Left ventricle myocardium inferior (tissue), 1 donor: ENCODE data around the gene GTF2A2. TPM values are rescaled to one million over a fixed set of nuclear protein-coding genes. Genes with fewer than 3 reads are reported as not detected.

Experiments used
- DNase-seq: peaks from one replicate; pipeline ENCODE4 v3.0.0-alpha.2; 2020
- H3K27ac ChIP-seq: fragments of 200-600 bp; replicated peaks from 2 replicates; pipeline ENCODE4 v1.8.0; 2021
- H3K27me3 ChIP-seq: fragments of 200-600 bp; 2 replicates; pipeline ENCODE4 v1.8.0; 2021; ENCODE audit warnings: low read depth
- H3K36me3 ChIP-seq: fragments of 200-600 bp; 2 replicates; pipeline ENCODE4 v1.8.0; 2021
- H3K4me1 ChIP-seq: fragments of 200-600 bp; 2 replicates; pipeline ENCODE4 v1.8.0; 2021
- H3K4me3 ChIP-seq: fragments of 200-600 bp; 2 replicates; pipeline ENCODE4 v1.8.0; 2021; ENCODE audit warnings: mild to moderate bottlenecking, moderate library complexity
- H3K9me3 ChIP-seq: fragments of 200-600 bp; replicated peaks from 2 replicates; pipeline ENCODE4 v1.8.0; 2021
- intact Hi-C: fragments of 100-400 bp; cut with micrococcal nuclease; formaldehyde crosslinking; loops from one replicate; pipeline ENCODE4 v1.11.0; 2022
- total RNA-seq: library from RNA; stranded (reverse); fragmentation: NEBNext Ultra II Directional; extraction: Animal tissue kit (Norgen Biotek cat#: 25700); gene quantifications from one replicate; pipeline ENCODE4 v1.2.1, GENCODE V29; 2021
- TF ChIP-seq, protein P1 (sequence below): fragments of 200-600 bp; IDR thresholded peaks from 2 replicates; pipeline ENCODE4 v1.8.0; 2021; ENCODE audit warnings: antibody characterized with exemption, mild to moderate bottlenecking, borderline replicate concordance
- donor health status: DM: no; HTN: yes; CAD: no; lungs with severe emphysema.

GTF2A2 gene
- total RNA-seq, 1 donor from 2014 or later: 126 TPM

DNA sequence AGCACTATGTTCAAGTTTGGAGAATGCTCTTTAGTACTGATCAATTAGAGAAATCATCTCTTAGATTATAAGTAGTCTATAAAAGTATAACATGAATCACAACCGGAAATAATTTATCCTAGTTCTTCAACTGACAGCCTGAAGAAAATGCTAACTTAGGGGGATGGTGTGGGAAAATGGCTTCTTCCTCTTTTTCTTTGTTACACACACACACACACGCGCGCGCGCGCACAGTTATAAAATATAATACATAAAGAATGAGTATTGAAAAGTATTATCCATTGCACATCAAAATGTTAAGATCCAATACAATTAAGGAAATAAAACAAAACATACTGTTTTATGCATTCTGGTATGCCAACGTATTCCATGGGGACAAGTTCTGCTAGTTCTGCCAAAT lies 11.2 kb upstream of the GTF2A2 start:
- Histone ChIP-seq H3K9me3 (no peaks in the 10 kb centered on the region), H3K36me3 (peaks cover 79% of the 10 kb centered on the region), H3K27me3 (no peaks in the 10 kb centered on the region), H3K4me1 (no peaks in the 10 kb centered on the region), H3K4me3 (no peak overlapping the region), H3K27ac (no peak overlapping the region)
- intact Hi-C loops: no loop called here
- TF ChIP-seq, protein P1, sequence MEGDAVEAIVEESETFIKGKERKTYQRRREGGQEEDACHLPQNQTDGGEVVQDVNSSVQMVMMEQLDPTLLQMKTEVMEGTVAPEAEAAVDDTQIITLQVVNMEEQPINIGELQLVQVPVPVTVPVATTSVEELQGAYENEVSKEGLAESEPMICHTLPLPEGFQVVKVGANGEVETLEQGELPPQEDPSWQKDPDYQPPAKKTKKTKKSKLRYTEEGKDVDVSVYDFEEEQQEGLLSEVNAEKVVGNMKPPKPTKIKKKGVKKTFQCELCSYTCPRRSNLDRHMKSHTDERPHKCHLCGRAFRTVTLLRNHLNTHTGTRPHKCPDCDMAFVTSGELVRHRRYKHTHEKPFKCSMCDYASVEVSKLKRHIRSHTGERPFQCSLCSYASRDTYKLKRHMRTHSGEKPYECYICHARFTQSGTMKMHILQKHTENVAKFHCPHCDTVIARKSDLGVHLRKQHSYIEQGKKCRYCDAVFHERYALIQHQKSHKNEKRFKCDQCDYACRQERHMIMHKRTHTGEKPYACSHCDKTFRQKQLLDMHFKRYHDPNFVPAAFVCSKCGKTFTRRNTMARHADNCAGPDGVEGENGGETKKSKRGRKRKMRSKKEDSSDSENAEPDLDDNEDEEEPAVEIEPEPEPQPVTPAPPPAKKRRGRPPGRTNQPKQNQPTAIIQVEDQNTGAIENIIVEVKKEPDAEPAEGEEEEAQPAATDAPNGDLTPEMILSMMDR: no peak
- DNase-seq: no peak

DNA sequence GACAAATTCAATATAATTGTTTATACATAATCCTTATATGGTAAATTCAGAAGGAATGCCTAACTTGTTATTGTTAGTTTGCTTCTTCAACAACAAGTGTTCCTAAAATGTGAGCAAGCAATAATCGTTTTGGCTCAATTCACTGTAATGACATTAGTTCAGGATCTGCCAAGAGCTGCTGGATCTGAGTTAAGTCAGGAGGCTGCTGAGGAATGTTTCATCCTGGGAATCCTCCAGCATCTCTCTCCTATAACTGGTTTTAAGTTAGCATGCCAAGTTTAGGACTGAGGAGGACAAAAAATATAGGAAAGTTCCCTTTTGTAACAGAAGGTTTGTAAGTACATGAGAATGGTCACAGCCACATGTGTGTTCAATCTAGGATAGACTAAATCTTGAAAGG lies 4.9 kb upstream of the GTF2A2 start:
- Histone ChIP-seq H3K27ac (peak overlapping the region; percentile 31), H3K9me3 (no peaks in the 10 kb centered on the region), H3K4me3 (no peak overlapping the region), H3K27me3 (no peaks in the 10 kb centered on the region), H3K36me3 (peaks cover 48% of the 10 kb centered on the region), H3K4me1 (peaks cover 21% of the 10 kb centered on the region)
- TF ChIP-seq, protein P1: no peak
- no peak for DNase-seq
- intact Hi-C loops: no loop called here

GRCh38 chr15:59659366-59659765 lies 2.1 kb upstream of the GTF2A2 start:
- peaks cover 48% of the 10 kb centered on the region for H3K4me1 ChIP-seq
- TF ChIP-seq, protein P1: no peak
- H3K36me3 ChIP-seq: peaks cover 36% of the 10 kb centered on the region
- no peak for DNase-seq
- no peaks in the 10 kb centered on the region for H3K9me3 ChIP-seq
- no peak overlapping the region for H3K27ac ChIP-seq
- intact Hi-C loops: no loop called here
- no peaks in the 10 kb centered on the region for H3K27me3 ChIP-seq
- no peak overlapping the region for H3K4me3 ChIP-seq

- Histone ChIP-seq H3K9me3 (no peaks in the 10 kb centered on the region), H3K4me3 (peak overlapping the region; percentile 97), H3K36me3 (peaks cover 22% of the 10 kb centered on the region), H3K27me3 (no peaks in the 10 kb centered on the region), H3K27ac (peak overlapping the region; percentile 86), H3K4me1 (peaks cover 60% of the 10 kb centered on the region)
- intact Hi-C loops: no loop called here
- no peak for DNase-seq
- TF ChIP-seq, protein P1: no peak
Measured at GRCh38 chr15:59657635-59658125, 365 bp upstream of the GTF2A2 start.

DNA sequence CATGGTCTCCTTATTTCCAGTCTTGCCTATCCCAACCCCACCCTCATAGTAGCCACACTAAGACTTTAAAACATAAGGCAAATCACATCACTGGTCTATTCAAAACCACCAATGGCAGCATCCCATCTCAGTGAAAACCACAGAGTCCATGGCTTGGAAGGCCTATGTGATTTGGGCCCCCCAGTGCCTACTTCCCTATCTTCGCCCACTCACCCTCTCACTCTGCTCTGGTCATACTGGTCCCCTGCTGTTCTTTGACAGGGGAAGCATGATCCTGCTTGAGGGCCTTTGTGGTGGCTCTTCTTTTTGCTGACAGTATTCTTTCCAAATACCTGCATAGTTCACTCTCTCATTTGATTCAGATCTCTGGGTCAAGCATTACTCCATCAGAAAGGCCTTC lies 3.3 kb downstream of the GTF2A2 start:
- Histone ChIP-seq H3K27ac (no peak overlapping the region), H3K9me3 (peaks cover 9% of the 10 kb centered on the region), H3K36me3 (peaks cover 38% of the 10 kb centered on the region), H3K4me1 (peaks cover 67% of the 10 kb centered on the region), H3K27me3 (no peaks in the 10 kb centered on the region), H3K4me3 (no peak overlapping the region)
- TF ChIP-seq, protein P1: no peak
- DNase-seq: no peak
- intact Hi-C loops: no loop called here
